Ovary (tissue), 3 donors: ENCODE data around the gene TMEM186.

Source experiments
- CTCF ChIP-seq, 3 donors: fragments of 450-650 bp in 2 of 3; fragments of 200-600 bp in 1 of 3; IDR thresholded peaks; one replicate each; pipeline versions ENCODE4 v1.5.1 to v1.8.0; 2016 to 2022; ENCODE audit warnings: antibody characterized with exemption in 3 of 3, mild to moderate bottlenecking in 1 of 3
- EP300 ChIP-seq: sonication (generic); formaldehyde crosslinking; IDR thresholded peaks from one replicate; pipeline ENCODE4 v1.6.1; 2017; ENCODE audit warnings: antibody characterized with exemption
- POLR2A ChIP-seq: fragments of 450-650 bp; IDR thresholded peaks from one replicate; pipeline ENCODE4 v1.6.1; 2017; ENCODE audit warnings: antibody characterized with exemption, mild to moderate bottlenecking, moderate library complexity
- donor health status: DM: no; HTN: no; CAD: no.

GRCh38 chr16:8818504-8819270 is 21.2 kb upstream of the TMEM186 start:
- TF ChIP-seq CTCF (IDR thresholded peaks at IDR 0.05) (no peak), POLR2A (no peak), EP300 (no peak)
